COLO668 (cell line): ENCODE results near the gene DLG2.

Source experiments
- DNase-seq: peaks from one replicate; lab custom pipeline; 2025; ENCODE audit not compliant: unreplicated experiment; lab: John Stamatoyannopoulos, UW

Gene DLG2

GRCh38 chr11:83572581-83573496 lies 2054.3 kb downstream of the DLG2 start:
- DNase-seq = no peak

GRCh38 chr11:83571302-83571701 lies 2055.8 kb downstream of the DLG2 start:
- no peak for DNase-seq

GRCh38 chr11:83569134-83569805 lies 2057.9 kb downstream of the DLG2 start:
- DNase-seq = no peak

- no peak for DNase-seq
Observed at GRCh38 chr11:83568516-83568915, 2058.6 kb downstream of the DLG2 start.

GRCh38 chr11:83566950-83567349 lies 2060.2 kb downstream of the DLG2 start:
- DNase-seq = no peak

GRCh38 chr11:83564870-83565269 lies 2062.3 kb downstream of the DLG2 start:
- no peak for DNase-seq

- DNase-seq = no peak
Observed at GRCh38 chr11:83558281-83558680, 2068.9 kb downstream of the DLG2 start.

GRCh38 chr11:83557653-83558052 lies 2069.5 kb downstream of the DLG2 start:
- no peak for DNase-seq

- DNase-seq = no peak
Observed at GRCh38 chr11:83554876-83555275, 2072.3 kb downstream of the DLG2 start.

GRCh38 chr11:83549984-83550667 lies 2077.0 kb downstream of the DLG2 start:
- no peak for DNase-seq

- no peak for DNase-seq
Observed at GRCh38 chr11:83546368-83546767, 2080.8 kb downstream of the DLG2 start.

GRCh38 chr11:83545494-83546260 lies 2081.5 kb downstream of the DLG2 start:
- DNase-seq = no peak

- DNase-seq = no peak
Observed at GRCh38 chr11:83544846-83545245, 2082.3 kb downstream of the DLG2 start.

GRCh38 chr11:83543706-83544439 lies 2083.3 kb downstream of the DLG2 start:
- no peak for DNase-seq

GRCh38 chr11:83542861-83543260 lies 2084.3 kb downstream of the DLG2 start:
- DNase-seq = no peak

GRCh38 chr11:83540728-83541127 lies 2086.4 kb downstream of the DLG2 start:
- DNase-seq = no peak

- no peak for DNase-seq
Observed at GRCh38 chr11:83540112-83540675, 2086.9 kb downstream of the DLG2 start.

- no peak for DNase-seq
Observed at GRCh38 chr11:83538286-83538685, 2088.9 kb downstream of the DLG2 start.

GRCh38 chr11:83537131-83537610 lies 2090.0 kb downstream of the DLG2 start:
- DNase-seq = no peak

GRCh38 chr11:83533166-83533565 lies 2094.0 kb downstream of the DLG2 start:
- no peak for DNase-seq
